Astrocyte of the spinal cord (primary cell): Measurements from ENCODE around the gene FAM110A.

Experiments
- DNase-seq: peaks from one replicate; pipeline ENCODE4 v3.0.0; 2011; ENCODE audit warnings: low read depth, low spot score
- H3K4me3 ChIP-seq: 2 replicates; pipeline ENCODE4 v1.5.1; 2011; ENCODE audit warnings: low read depth, mild to moderate bottlenecking, low read length, moderate library complexity
- CTCF ChIP-seq: IDR thresholded peaks from 2 replicates; pipeline ENCODE4 v1.5.1; 2012; ENCODE audit warnings: low read depth, mild to moderate bottlenecking, low read length, inconsistent platforms
- in situ Hi-C: cut with HindIII; loops from 2 replicates; pipeline ENCODE4 v1.10.0; 2017; ENCODE audit warnings: low sequenced_read_pairs

FAM110A gene

GRCh38 chr20:868279-868678 lies 34.8 kb downstream of the FAM110A start:
- no peak for DNase-seq
- TF ChIP-seq CTCF = no peak
- in situ Hi-C loops = no loop called here
- no peak overlapping the region for H3K4me3 ChIP-seq

- in situ Hi-C loops = no loop called here
- no peak for TF ChIP-seq CTCF
- no peak overlapping the region for H3K4me3 ChIP-seq
- DNase-seq = no peak
These were observed 36.1 kb downstream of the FAM110A start for GRCh38 chr20:869606-870005.

GRCh38 chr20:870758-871157 lies 37.2 kb downstream of the FAM110A start:
- no peak overlapping the region for H3K4me3 ChIP-seq
- DNase-seq = no peak
- no peak for TF ChIP-seq CTCF
- in situ Hi-C loops = no loop called here

- TF ChIP-seq CTCF = no peak
- in situ Hi-C loops = no loop called here
- no peak for DNase-seq
- H3K4me3 ChIP-seq = no peak overlapping the region
These were observed 37.9 kb downstream of the FAM110A start for GRCh38 chr20:871436-871835.

- H3K4me3 ChIP-seq = no peak overlapping the region
- DNase-seq = no peak
- TF ChIP-seq CTCF = no peak
- in situ Hi-C loops = no loop called here
These were observed 38.4 kb downstream of the FAM110A start for GRCh38 chr20:871948-872347.

GRCh38 chr20:872855-873520 lies 39.5 kb downstream of the FAM110A start:
- in situ Hi-C loops = no loop called here
- TF ChIP-seq CTCF = no peak
- no peak for DNase-seq
- H3K4me3 ChIP-seq = no peak overlapping the region
